ENCODE data around the gene SLC37A3. TPM values are rescaled to one million over a fixed set of nuclear protein-coding genes. Genes with fewer than 3 reads are reported as not detected.

The SLC37A3 gene
- polyA plus RNA-seq, 2 of the 4 experiments (the other 2 are of a cell fraction): 26.9 to 53.2 TPM

DNA sequence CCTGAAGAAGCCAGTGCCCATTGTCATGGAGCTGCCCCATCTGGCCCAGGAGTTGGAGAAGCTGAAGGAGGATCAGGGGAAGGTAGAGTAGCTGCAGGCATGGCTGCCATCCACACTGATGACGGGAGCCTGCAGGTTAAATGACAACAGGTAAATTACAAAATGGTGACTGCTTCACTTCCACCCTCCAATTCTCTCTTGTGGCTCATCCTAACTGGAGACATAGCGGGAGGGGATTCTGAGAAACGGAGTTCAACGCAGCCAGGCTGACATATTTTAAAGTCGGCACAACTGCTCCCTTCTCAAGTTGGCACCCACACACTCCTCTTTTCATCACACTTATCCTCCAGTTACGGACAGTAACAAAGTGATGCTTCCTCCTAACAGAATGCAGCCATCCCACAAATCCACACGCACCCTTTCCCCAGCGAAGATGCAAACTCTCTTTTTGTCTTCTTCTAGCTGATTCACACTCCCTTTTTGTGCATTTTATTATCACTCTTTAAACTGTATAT lies 103.0 kb downstream of the SLC37A3 start:
- ChIA-PET POLR2A (no interaction called here), CTCF (interaction anchor here (1.2 kb wide), 1 partner anchor 120 kb away, joined by 3 read pairs; no protein-coding TSS in a partner anchor)
- ATAC-seq (no peak), DNase-seq (ENCODE audit: low read depth in 1 of 2, low spot score in 1 of 2) (no peak), FAIRE-seq (no peak)
- H3K9me3 ChIP-seq: no peaks in the 10 kb centered on the region
- TF ChIP-seq CBX2 (IDR thresholded peaks at IDR 0.05; ENCODE audit: borderline replicate concordance, low read depth) (no peak), RAD21 (conservative IDR thresholded peaks at IDR 0.05 in 1 of 2, IDR thresholded peaks at IDR 0.05 in 1 of 2) (no peak), HEYL (CRISPR knock-in tag; IDR thresholded peaks at IDR 0.05) (no peak), ZNF302 (CRISPR knock-in tag; IDR thresholded peaks at IDR 0.05) (no peak)
- H3K4me2 ChIP-seq: no peak overlapping the region
- no peaks in the 10 kb centered on the region for H3K4me1 ChIP-seq
- no peak overlapping the region for H3K27ac ChIP-seq
- 91% methylated on average over 8 of the region's 8 CpGs for WGBS (ENCODE audit: missing lambda C conversion rate)
- no peak overlapping the region for H3K4me3 ChIP-seq

DNA sequence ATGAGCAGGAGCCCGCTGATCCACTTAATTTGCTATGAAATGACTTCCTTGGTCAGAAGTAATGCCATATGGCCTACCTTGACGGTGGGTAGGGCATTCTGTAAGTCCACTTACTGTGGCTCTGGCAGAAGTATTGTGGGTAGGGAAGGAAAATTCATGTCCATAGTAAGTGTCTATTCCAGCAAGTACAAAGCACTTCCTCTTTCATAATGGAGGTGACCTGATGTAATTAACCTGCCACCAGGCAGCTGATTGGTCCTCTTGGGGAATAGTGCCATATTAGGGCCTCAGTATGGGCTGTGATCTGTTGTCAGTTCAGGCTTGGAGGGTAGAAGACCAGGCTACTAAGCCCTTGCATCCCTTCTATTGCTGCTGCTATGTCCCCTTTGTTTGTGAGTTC lies 103.9 kb downstream of the SLC37A3 start:
- TF ChIP-seq, protein P1, sequence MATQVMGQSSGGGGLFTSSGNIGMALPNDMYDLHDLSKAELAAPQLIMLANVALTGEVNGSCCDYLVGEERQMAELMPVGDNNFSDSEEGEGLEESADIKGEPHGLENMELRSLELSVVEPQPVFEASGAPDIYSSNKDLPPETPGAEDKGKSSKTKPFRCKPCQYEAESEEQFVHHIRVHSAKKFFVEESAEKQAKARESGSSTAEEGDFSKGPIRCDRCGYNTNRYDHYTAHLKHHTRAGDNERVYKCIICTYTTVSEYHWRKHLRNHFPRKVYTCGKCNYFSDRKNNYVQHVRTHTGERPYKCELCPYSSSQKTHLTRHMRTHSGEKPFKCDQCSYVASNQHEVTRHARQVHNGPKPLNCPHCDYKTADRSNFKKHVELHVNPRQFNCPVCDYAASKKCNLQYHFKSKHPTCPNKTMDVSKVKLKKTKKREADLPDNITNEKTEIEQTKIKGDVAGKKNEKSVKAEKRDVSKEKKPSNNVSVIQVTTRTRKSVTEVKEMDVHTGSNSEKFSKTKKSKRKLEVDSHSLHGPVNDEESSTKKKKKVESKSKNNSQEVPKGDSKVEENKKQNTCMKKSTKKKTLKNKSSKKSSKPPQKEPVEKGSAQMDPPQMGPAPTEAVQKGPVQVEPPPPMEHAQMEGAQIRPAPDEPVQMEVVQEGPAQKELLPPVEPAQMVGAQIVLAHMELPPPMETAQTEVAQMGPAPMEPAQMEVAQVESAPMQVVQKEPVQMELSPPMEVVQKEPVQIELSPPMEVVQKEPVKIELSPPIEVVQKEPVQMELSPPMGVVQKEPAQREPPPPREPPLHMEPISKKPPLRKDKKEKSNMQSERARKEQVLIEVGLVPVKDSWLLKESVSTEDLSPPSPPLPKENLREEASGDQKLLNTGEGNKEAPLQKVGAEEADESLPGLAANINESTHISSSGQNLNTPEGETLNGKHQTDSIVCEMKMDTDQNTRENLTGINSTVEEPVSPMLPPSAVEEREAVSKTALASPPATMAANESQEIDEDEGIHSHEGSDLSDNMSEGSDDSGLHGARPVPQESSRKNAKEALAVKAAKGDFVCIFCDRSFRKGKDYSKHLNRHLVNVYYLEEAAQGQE (IDR thresholded peaks at IDR 0.05): no peak
- Histone ChIP-seq H3K4me1 (no peaks in the 10 kb centered on the region), H3K4me3 (no peak overlapping the region), H3K27ac (no peak overlapping the region), H3K9me3 (no peaks in the 10 kb centered on the region), H3K4me2 (no peak overlapping the region)
- POLR2A ChIA-PET: no interaction called here
- WGBS (ENCODE audit: missing lambda C conversion rate): 68% methylated on average over 2 of the region's 2 CpGs
- CTCF ChIA-PET: interaction anchor here (1.4 kb wide), 1 partner anchor 10 kb away, joined by 4 read pairs; no protein-coding TSS in a partner anchor
- DNase-seq (ENCODE audit: low read depth in 1 of 2, low spot score in 1 of 2) (no peak), FAIRE-seq (no peak), ATAC-seq (no peak)

GRCh38 chr7:140292438-140292837 lies 105.9 kb downstream of the SLC37A3 start:
- no peaks in the 10 kb centered on the region for H3K9me3 ChIP-seq
- DNase-seq (ENCODE audit: low read depth in 1 of 2, low spot score in 1 of 2): no peak
- no peak overlapping the region for H3K27ac ChIP-seq
- CTCF ChIA-PET: interaction anchor here (1.3 kb wide), 1 partner anchor 15 kb away, joined by 3 read pairs; no protein-coding TSS in a partner anchor
- no peak for TF ChIP-seq ZFP36 (IDR thresholded peaks at IDR 0.05; ENCODE audit: borderline replicate concordance, partially characterized antibody)
- TF ChIP-seq RARB (CRISPR knock-in tag; IDR thresholded peaks at IDR 0.05): no peak
- TF ChIP-seq RFX5 (IDR thresholded peaks at IDR 0.05): no peak
- no peak for TF ChIP-seq TFCP2L1 (CRISPR knock-in tag; IDR thresholded peaks at IDR 0.05)
- TF ChIP-seq FOXS1 (CRISPR knock-in tag; IDR thresholded peaks at IDR 0.05): no peak
- no peak overlapping the region for H3K4me2 ChIP-seq
- H3K4me3 ChIP-seq: no peak overlapping the region
- 86% methylated on average over 31 of the region's 31 CpGs for WGBS (ENCODE audit: missing lambda C conversion rate)
- no peaks in the 10 kb centered on the region for H3K4me1 ChIP-seq
- no peak for FAIRE-seq
- ATAC-seq: no peak
- POLR2A ChIA-PET: no interaction called here

DNA sequence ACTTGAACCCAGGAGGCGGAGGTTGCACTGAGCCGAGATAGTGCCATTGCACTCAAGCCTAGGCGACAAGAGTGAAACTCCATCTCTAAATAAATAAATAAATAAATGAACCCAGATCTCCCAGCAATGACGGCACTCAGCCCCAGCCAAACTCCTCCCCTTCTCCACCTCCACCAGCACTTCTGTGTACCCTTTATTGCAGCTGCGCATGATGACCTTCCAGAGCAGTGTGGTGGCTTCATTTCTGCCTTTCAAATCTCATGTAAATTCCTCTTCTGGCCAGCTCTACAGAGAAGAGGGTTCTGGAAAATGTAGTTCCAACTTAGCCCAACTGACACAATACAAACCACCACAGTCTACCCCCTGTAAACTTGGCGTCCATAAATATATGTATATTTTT lies 108.5 kb downstream of the SLC37A3 start:
- 88% methylated on average over 6 of the region's 6 CpGs for WGBS (ENCODE audit: missing lambda C conversion rate)
- TF ChIP-seq KDM5A (IDR thresholded peaks at IDR 0.05): no peak
- no peak for TF ChIP-seq ZFP36 (IDR thresholded peaks at IDR 0.05; ENCODE audit: borderline replicate concordance, partially characterized antibody)
- TF ChIP-seq NFE2L2 (conservative IDR thresholded peaks at IDR 0.05; ENCODE audit: low read length): no peak
- no peak for TF ChIP-seq TP53 (CRISPR knock-in tag; IDR thresholded peaks at IDR 0.05)
- no peak for TF ChIP-seq ZSCAN20 (CRISPR knock-in tag; IDR thresholded peaks at IDR 0.05)
- no peak for TF ChIP-seq HOXB13 (CRISPR knock-in tag; IDR thresholded peaks at IDR 0.05; ENCODE audit: low read depth)
- TF ChIP-seq, protein P2, sequence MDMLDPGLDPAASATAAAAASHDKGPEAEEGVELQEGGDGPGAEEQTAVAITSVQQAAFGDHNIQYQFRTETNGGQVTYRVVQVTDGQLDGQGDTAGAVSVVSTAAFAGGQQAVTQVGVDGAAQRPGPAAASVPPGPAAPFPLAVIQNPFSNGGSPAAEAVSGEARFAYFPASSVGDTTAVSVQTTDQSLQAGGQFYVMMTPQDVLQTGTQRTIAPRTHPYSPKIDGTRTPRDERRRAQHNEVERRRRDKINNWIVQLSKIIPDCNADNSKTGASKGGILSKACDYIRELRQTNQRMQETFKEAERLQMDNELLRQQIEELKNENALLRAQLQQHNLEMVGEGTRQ (IDR thresholded peaks at IDR 0.05): no peak
- ATAC-seq: no peak
- FAIRE-seq: no peak
- ChIA-PET CTCF (interaction anchor here (0.7 to 2.1 kb wide), 3 partner anchors 14 to 403 kb away, joined by 3 to 4 read pairs (median 3); no protein-coding TSS in a partner anchor), POLR2A (no interaction called here)
- no peak for DNase-seq (ENCODE audit: low read depth in 1 of 2, low spot score in 1 of 2)
- H3K4me3 ChIP-seq: no peak overlapping the region
- no peak overlapping the region for H3K4me2 ChIP-seq
- H3K4me1 ChIP-seq: no peaks in the 10 kb centered on the region
- no peaks in the 10 kb centered on the region for H3K9me3 ChIP-seq
- no peak overlapping the region for H3K27ac ChIP-seq
